ENCODE results near the gene TDRKH. TPM values are rescaled to one million over a fixed set of nuclear protein-coding genes. Genes with fewer than 3 reads are reported as not detected.
"Not testable (repeated sequence)": the region's sequence is repeated elsewhere in the genome, so short reads cannot be mapped to it uniquely, and the experiment has no call there.

The TDRKH gene
- total RNA-seq, 2 experiments from 2014 or later = 14.6 to 16.4 TPM

DNA sequence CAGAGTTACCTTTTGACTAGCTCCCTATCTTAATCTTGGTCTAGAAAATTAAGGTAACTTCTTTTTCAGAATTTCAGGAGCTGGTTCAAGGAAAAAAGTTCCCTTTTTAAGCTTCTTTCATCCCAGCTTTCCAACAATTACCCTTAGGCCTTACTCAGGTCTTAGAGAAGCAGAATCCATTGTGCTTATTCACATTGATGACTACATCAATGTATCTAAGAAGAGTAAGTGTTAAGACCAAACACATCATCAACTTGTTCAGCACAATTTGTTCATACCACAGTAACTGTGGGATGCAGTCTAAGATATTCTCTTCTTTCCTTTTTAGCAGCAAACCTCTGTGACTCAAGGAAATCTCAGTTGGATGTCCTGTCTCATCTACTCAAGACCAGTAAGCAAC lies 31.1 kb downstream of the TDRKH start:
- H3K27ac Mint-ChIP-seq = no peak overlapping the region
- POLR2A ChIA-PET = no interaction called here

DNA sequence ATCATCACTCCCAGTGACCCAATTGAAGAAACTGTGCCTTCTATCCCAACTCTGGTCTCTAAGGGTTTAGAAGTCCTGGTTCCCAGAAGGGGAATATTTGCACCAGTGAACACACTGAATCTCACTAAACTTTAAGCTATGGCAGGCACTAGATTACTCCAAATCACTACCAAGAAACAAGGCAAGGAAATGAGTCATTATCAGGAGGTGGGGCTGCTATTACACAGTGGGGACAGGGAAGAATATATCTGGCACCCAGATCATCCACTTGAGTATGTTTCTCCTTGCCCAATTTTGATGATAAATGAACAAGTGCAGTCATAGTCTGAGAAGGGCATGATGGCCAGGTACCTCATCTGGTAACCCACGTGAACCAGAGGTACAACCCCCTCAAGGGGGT lies 34.0 kb downstream of the TDRKH start:
- peaks cover 11% of the 10 kb centered on the region for H3K4me1 Mint-ChIP-seq (ENCODE audit: low read depth)
- H3K36me3 Mint-ChIP-seq (ENCODE audit: low read depth) = peaks cover 30% of the 10 kb centered on the region
- H3K9me3 Mint-ChIP-seq (ENCODE audit: insufficient read depth) = no peaks in the 10 kb centered on the region
- H3K27ac Mint-ChIP-seq = no peak overlapping the region
- ATAC-seq (no peak), DNase-seq (no peak)
- CTCF ChIA-PET = interaction anchor here (1.1 kb wide), 1 partner anchor 19 kb away, joined by 3 read pairs; no protein-coding TSS in a partner anchor
- POLR2A ChIA-PET = no interaction called here
- H3K4me3 Mint-ChIP-seq = no peak overlapping the region
- H3K27me3 Mint-ChIP-seq (ENCODE audit: low read depth) = peaks cover 2% of the 10 kb centered on the region

More for the DNA sequence above, 31.1 kb downstream of the TDRKH start:
- CTCF ChIA-PET = interaction anchor here (1.3 kb wide), 1 partner anchor 77 kb away, joined by 3 read pairs; no protein-coding TSS in a partner anchor
- Mint-ChIP-seq H3K36me3 (ENCODE audit: low read depth) (peaks cover 40% of the 10 kb centered on the region), H3K4me1 (ENCODE audit: low read depth) (peaks cover 30% of the 10 kb centered on the region), H3K4me3 (no peak overlapping the region), H3K9me3 (ENCODE audit: insufficient read depth) (no peaks in the 10 kb centered on the region), H3K27me3 (ENCODE audit: low read depth) (no peaks in the 10 kb centered on the region)
- no peak for ATAC-seq
- DNase-seq = no peak

DNA sequence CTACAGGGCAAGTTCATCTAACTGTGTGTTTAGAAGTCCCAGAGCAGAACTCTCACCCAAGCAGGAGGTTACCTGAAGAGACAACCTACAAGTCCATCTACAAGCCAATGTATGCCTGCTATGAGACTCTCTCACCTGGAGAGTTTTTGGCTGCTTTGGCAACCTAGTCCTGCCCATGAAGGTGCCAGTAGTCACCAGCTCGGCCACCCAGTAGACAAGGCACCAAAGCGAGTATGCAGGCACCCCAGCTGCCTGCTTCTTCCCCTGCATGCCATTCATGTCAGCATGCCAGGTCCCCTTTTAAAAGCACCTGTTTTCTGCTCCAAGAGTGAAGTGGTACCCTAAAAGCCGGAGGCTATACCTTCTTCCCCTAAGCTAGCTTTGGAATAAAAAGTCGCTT lies 48.8 kb downstream of the TDRKH start:
- no peak overlapping the region for H3K27ac Mint-ChIP-seq
- DNase-seq = no peak
- peaks cover 4% of the 10 kb centered on the region for H3K4me1 Mint-ChIP-seq (ENCODE audit: low read depth)
- H3K4me3 Mint-ChIP-seq = no peak overlapping the region
- no peaks in the 10 kb centered on the region for H3K36me3 Mint-ChIP-seq (ENCODE audit: low read depth)
- ATAC-seq = no peak
- peaks cover 18% of the 10 kb centered on the region for H3K9me3 Mint-ChIP-seq (ENCODE audit: insufficient read depth)
- ChIA-PET CTCF (no interaction called here), POLR2A (interaction anchor here (0.6 kb wide), 1 partner anchor 35 kb away, joined by 3 read pairs; no protein-coding TSS in a partner anchor)
- peaks cover 31% of the 10 kb centered on the region for H3K27me3 Mint-ChIP-seq (ENCODE audit: low read depth)

DNA sequence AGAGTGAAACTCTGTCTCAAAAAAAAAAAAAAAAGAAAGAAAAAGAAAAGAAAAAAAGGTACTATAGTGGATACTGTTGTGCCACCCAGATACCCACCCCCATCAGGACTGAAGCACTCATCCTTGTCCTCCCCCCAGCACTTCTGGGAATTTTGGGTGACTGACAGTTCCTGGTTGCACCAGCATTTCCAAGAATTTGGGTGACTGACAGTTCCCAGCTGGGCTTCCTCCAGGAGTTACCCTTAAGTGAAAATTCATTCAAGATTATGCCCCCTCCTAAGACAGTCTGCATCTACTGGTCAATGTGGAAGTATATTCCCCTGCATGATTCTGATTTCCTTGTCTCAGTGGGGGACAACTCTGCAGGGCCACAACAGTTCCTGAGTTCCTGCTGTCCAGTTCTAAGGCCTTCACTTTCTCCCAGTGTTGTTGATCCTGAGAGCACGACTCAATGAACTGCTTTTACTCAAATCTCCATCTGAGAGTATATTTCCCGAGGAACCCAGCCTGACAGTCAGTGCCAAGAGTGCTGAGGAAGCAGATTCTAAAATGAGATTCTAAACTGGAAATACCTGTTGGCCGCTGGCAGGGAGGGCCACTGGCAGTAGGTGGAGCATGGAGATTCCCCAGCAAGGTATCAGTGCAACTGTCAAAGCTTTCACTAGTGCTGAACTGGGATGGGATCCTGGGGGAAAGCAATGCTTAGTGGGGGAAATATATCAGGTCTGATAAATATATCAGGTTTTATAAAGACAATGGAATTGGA lies 50.5 kb downstream of the TDRKH start:
- no peak overlapping the region for H3K4me3 Mint-ChIP-seq
- POLR2A ChIA-PET = no interaction called here
- no peak for ATAC-seq
- peaks cover 18% of the 10 kb centered on the region for H3K9me3 Mint-ChIP-seq (ENCODE audit: insufficient read depth)
- DNase-seq = no peak
- no peak overlapping the region for H3K27ac Mint-ChIP-seq
- CTCF ChIA-PET = no interaction called here
- H3K36me3 Mint-ChIP-seq (ENCODE audit: low read depth) = no peaks in the 10 kb centered on the region
- H3K27me3 Mint-ChIP-seq (ENCODE audit: low read depth) = peaks cover 19% of the 10 kb centered on the region
- H3K4me1 Mint-ChIP-seq (ENCODE audit: low read depth) = peaks cover 4% of the 10 kb centered on the region

DNA sequence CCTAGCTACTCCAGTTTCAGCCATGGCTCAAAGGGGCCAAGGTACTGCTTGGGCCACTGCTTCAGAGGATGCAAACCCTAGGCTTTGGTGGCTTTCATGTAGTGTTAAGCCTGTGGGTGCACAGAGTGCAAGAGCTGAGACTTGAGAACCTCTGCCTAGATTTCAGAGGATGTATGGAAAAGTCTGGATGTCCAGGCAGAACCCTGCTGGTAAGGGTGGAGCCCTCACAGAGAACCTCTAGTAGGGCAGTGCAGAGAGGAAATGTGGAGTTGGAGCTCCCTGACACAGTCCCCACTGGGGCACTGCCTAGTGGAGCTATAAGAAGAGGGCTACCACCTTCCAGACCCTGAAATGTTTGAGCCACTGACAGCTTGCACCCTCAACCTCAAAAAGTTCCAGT lies 52.8 kb downstream of the TDRKH start:
- POLR2A ChIA-PET = no interaction called here
- DNase-seq (no peak), ATAC-seq (no peak)
- no peaks in the 10 kb centered on the region for H3K36me3 Mint-ChIP-seq (ENCODE audit: low read depth)
- CTCF ChIA-PET = interaction anchor here (1.1 kb wide), 1 partner anchor 25 kb away, joined by 3 read pairs; no protein-coding TSS in a partner anchor
- no peak overlapping the region for H3K4me3 Mint-ChIP-seq
- H3K9me3 Mint-ChIP-seq (ENCODE audit: insufficient read depth) = peaks cover 18% of the 10 kb centered on the region
- H3K27ac Mint-ChIP-seq = no peak overlapping the region
- peaks cover 4% of the 10 kb centered on the region for H3K4me1 Mint-ChIP-seq (ENCODE audit: low read depth)
- peaks cover 19% of the 10 kb centered on the region for H3K27me3 Mint-ChIP-seq (ENCODE audit: low read depth)

DNA sequence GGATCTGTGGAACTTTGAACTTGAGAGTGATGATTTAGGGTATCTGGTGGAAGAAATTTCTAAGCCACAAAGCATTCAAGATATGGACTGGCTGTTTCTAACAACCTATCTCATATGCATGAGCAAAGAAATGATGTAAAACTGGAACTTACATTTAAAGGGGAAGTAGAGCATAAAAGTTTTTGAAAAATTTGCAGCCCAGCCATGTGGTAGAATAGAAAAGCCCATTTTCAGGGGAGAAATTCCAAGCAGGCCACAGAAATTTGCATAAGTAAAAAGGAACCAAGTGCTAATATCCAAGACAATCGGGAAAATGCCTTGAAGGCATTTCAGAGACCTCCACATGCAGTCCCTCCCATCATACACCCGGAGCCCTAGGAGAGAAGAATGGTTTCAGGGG lies 53.3 kb downstream of the TDRKH start:
- H3K36me3 Mint-ChIP-seq (ENCODE audit: low read depth) = no peaks in the 10 kb centered on the region
- no peak overlapping the region for H3K27ac Mint-ChIP-seq
- ChIA-PET POLR2A (no interaction called here), CTCF (no interaction called here)
- H3K27me3 Mint-ChIP-seq (ENCODE audit: low read depth) = peaks cover 17% of the 10 kb centered on the region
- no peak for ATAC-seq
- peaks cover 18% of the 10 kb centered on the region for H3K9me3 Mint-ChIP-seq (ENCODE audit: insufficient read depth)
- peaks cover 4% of the 10 kb centered on the region for H3K4me1 Mint-ChIP-seq (ENCODE audit: low read depth)
- no peak overlapping the region for H3K4me3 Mint-ChIP-seq
- DNase-seq = no peak

DNA sequence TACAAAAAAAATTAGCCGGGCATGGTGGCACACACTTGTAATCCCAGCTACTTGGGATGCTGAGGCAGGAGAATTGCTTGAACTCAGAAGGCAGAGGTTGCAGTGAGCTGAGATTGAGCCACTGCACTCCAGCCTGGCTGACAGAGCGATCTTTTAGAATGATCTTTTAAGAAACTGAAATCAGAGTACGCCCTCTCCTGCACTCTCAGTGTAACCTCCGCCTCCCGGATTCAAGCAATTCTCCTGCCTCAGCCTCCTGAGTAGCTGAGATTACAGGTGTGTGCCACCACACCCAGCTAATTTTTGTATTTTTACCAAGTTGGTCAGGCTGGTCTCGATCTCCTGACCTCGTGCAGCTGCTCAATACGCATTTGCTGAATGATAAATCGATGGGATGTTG lies 56.3 kb downstream of the TDRKH start:
- POLR2A ChIA-PET = not testable (repeated sequence)

DNA sequence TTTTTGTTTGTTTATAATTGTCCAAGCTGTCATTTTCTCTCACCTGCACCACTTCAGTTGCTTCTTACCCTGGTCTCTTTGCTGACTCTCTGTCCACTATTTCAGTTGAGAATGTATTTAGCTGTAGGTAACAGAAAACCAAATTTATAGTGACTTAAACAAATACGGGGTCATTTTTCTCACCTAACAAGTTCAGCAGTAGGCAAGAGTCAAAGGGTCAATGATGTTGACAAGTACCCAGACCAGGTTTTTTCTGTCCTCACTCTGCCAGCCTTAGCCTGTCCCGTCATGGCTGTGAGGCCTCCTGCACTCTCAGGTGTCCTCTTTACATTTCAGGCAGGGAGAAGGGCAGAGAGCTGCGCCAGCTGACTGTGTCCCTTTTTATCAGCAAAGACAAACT lies 57.2 kb downstream of the TDRKH start:
- H3K4me1 Mint-ChIP-seq (ENCODE audit: low read depth) = no peaks in the 10 kb centered on the region
- H3K4me3 Mint-ChIP-seq = no peak overlapping the region
- H3K27me3 Mint-ChIP-seq (ENCODE audit: low read depth) = peaks cover 17% of the 10 kb centered on the region
- ATAC-seq = no peak
- DNase-seq = no peak
- CTCF ChIA-PET = interaction anchor here (1.0 to 3.2 kb wide), 2 partner anchors 138 to 426 kb away, joined by 3 to 40 read pairs; no protein-coding TSS in a partner anchor
- POLR2A ChIA-PET = no interaction called here
- no peaks in the 10 kb centered on the region for H3K36me3 Mint-ChIP-seq (ENCODE audit: low read depth)
- H3K27ac Mint-ChIP-seq = no peak overlapping the region
- peaks cover 14% of the 10 kb centered on the region for H3K9me3 Mint-ChIP-seq (ENCODE audit: insufficient read depth)

More for the DNA sequence above, 56.3 kb downstream of the TDRKH start:
- CTCF ChIA-PET = interaction anchor here (0.8 to 3.2 kb wide), 27 partner anchors 10 to 433 kb away, joined by 3 to 40 read pairs (median 4); no protein-coding TSS in a partner anchor
- H3K36me3 Mint-ChIP-seq (ENCODE audit: low read depth); H3K4me1 Mint-ChIP-seq (ENCODE audit: low read depth); H3K27ac Mint-ChIP-seq; H3K4me3 Mint-ChIP-seq; ATAC-seq; DNase-seq: not testable (repeated sequence)
- peaks cover 13% of the 10 kb centered on the region for H3K27me3 Mint-ChIP-seq (ENCODE audit: low read depth)
- H3K9me3 Mint-ChIP-seq (ENCODE audit: insufficient read depth) = peaks cover 18% of the 10 kb centered on the region

DNA sequence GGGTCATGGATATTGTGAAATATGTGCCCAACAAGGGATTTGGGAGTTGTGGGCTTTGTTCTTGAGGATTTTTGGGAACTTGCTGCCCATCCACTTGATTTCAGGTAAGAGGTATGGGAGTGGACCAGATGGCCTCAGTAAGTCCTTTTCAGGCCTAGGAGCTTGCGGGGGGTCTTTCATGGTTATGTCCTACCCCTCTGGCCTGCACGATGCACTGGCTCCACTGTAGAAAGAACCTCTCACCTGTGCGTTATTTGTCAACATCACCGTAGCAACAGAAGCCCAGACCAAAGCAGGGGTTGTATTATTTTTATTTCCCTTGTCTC lies 60.4 kb downstream of the TDRKH start:
- ChIA-PET CTCF (interaction anchor here (2.0 kb wide), 1 partner anchor 136 kb away, joined by 7 read pairs; no protein-coding TSS in a partner anchor), POLR2A (no interaction called here)
- no peak overlapping the region for H3K27ac Mint-ChIP-seq
- H3K4me1 Mint-ChIP-seq (ENCODE audit: low read depth) = no peaks in the 10 kb centered on the region
- no peak overlapping the region for H3K4me3 Mint-ChIP-seq
- no peaks in the 10 kb centered on the region for H3K9me3 Mint-ChIP-seq (ENCODE audit: insufficient read depth)
- DNase-seq (no peak), ATAC-seq (no peak)
- H3K27me3 Mint-ChIP-seq (ENCODE audit: low read depth) = peaks cover 26% of the 10 kb centered on the region
- no peaks in the 10 kb centered on the region for H3K36me3 Mint-ChIP-seq (ENCODE audit: low read depth)

DNA sequence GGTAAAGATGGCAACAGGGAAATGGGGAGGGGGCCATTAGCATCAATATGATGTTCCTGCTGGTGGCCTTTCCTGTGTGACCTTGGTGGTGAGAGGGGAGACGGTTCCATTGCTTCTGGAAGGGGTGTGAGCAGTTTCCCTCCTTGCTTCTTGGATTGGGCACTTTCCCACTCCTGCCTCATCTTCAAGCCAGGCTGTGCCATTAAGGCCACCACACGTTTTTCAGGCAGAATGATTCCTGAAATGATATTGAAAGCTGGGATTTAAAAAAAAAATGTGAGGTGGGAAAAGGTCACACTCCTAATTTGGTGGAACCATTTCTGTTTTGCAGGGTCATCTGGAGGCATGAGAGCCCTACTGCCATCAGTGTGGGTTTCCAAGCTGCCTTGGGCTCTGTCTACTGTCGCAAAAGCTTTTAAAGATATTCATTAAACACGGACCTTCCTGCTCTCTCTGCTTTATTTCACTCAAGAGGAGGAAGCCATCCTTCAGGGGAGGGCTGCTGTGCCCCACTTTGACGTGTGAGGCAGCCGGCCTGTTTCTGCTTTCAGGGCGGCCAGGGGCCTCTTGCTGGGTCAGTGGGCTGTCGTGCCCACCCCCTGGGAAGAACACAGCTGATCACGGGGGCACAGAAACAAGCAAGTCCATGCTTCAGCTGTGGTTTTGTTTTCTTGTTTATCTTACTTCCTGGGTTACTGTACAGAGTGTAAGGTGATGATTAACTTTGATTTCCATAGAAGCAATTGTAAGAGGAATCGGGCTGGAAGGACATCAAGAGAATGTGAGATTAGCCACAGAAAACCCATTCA lies 60.9 kb downstream of the TDRKH start:
- Mint-ChIP-seq H3K4me3 (no peak overlapping the region), H3K9me3 (ENCODE audit: insufficient read depth) (no peaks in the 10 kb centered on the region), H3K4me1 (ENCODE audit: low read depth) (no peaks in the 10 kb centered on the region), H3K27me3 (ENCODE audit: low read depth) (peaks cover 24% of the 10 kb centered on the region), H3K27ac (no peak overlapping the region), H3K36me3 (ENCODE audit: low read depth) (no peaks in the 10 kb centered on the region)
- DNase-seq = no peak
- ChIA-PET POLR2A (interaction anchor here (0.5 to 1.0 kb wide), 2 partner anchors 33 to 405 kb away, joined by 3 to 4 read pairs; no protein-coding TSS in a partner anchor), CTCF (interaction anchor here (2.0 kb wide), 1 partner anchor 135 kb away, joined by 7 read pairs; no protein-coding TSS in a partner anchor)
- no peak for ATAC-seq

DNA sequence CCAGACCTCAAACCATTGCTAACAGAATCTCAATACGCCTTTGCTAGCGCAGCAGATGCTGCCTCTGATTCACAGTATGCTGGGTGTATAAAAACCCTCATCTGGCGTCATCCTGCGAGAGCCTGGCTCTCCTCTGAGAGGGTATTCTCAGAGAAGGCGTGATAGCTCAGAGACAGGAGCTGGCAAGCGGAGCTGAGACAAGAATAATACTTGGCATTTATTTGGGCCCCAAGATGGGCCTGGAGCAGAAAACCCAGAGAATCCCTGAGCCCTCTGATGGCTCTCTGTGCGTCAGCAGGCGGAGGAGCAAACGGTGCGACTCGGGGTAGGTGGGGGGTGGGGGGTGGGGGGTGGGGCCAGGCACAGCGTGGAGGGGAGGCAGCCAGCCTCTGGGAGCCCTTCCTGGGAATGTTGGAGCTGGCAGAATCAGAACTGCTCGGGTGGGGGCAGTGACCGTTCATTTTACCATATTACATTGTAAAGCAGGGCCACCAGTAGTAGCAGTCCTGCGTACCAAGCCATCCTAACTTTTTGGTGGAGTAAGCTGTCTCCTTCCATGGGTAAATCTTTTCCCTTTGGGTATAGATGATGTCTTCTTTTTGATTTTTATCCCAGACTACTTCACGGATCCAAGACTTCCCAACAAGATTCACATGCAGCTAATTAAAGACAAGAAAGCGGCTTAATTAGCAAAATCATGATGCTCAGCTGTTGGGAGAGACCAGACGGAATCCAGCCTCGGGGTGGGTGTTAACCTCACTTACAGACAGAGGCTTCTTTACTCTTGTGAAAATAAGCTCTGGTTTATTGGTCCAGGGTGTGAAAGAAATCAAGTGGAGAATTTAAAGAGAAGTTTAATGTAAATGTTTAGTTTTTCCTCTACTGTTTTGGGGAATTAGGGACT lies 61.9 kb downstream of the TDRKH start:
- ChIA-PET CTCF (interaction anchor here (1.1 to 2.0 kb wide), 2 partner anchors 134 kb away, joined by 3 to 7 read pairs; no protein-coding TSS in a partner anchor), POLR2A (interaction anchor here (1.0 kb wide), 1 partner anchor 34 kb away, joined by 4 read pairs; no protein-coding TSS in a partner anchor)
- Mint-ChIP-seq H3K36me3 (ENCODE audit: low read depth) (no peaks in the 10 kb centered on the region), H3K27ac (no peak overlapping the region), H3K27me3 (ENCODE audit: low read depth) (peaks cover 30% of the 10 kb centered on the region), H3K9me3 (ENCODE audit: insufficient read depth) (no peaks in the 10 kb centered on the region), H3K4me3 (no peak overlapping the region), H3K4me1 (ENCODE audit: low read depth) (no peaks in the 10 kb centered on the region)
- ATAC-seq (no peak), DNase-seq (no peak)

Data from activated CD8-positive, alpha-beta T cell treated with anti-CD3 and anti-CD28 coated beads, Interleukin-2, amount 10 ng/mL, durations not matched to agents 7 days and 5 days (primary cell).